PC-3 (cell line): ENCODE data around the gene CFLAR. TPM values are rescaled to one million over a fixed set of nuclear protein-coding genes. Genes with fewer than 3 reads are reported as not detected.

Experiments
- ATAC-seq: fragments of 200-7000 bp; cut with Tn5 transposase; 2 replicates; pipeline ENCODE4 v1.9.1; 2020; ENCODE audit warnings: mild to moderate bottlenecking, moderate library complexity
- BruUV-seq: library from RNA; stranded (reverse); fragments of 400-500 nt; replicated peaks from 2 replicates; lab custom pipeline; 2021; lab: Mats Ljungman, UMichigan
- CTCF ChIA-PET: fragments of 300-600 bp; sonication (Branson Sonifier 250); formaldehyde crosslinking; loops from one replicate; lab custom pipeline; 2022; ENCODE audit warnings: antibody characterized with exemption; lab: Charles Lee
- POLR2A ChIA-PET: fragments of 300-600 bp; sonication (Branson Sonifier 250); formaldehyde crosslinking; loops from one replicate; lab custom pipeline; 2022; ENCODE audit warnings: antibody characterized with exemption; ENCODE audit not compliant: unreplicated experiment; lab: Charles Lee
- DNase-seq: peaks from one replicate; pipeline ENCODE4 v3.0.0-alpha.2; 2015
- H2AFZ ChIP-seq: fragments of 300-600 bp; sonication (generic); 2 replicates; pipeline ENCODE4 v1.6.0; 2016; ENCODE audit warnings: antibody characterized with exemption, low read length
- H3F3A ChIP-seq: fragments of 300-600 bp; sonication (generic); one replicate; pipeline ENCODE4 v1.6.0; 2017; ENCODE audit warnings: antibody characterized with exemption, low read length, control low read depth, mild to moderate bottlenecking; ENCODE audit not compliant: unreplicated experiment
- H3K27ac ChIP-seq: fragments of 300-600 bp; sonication (generic); 2 replicates; pipeline ENCODE4 v1.5.1; 2016; ENCODE audit warnings: mild to moderate bottlenecking, low read length
- H3K27me3 ChIP-seq: fragments of 300-600 bp; sonication (generic); 2 replicates; pipeline ENCODE4 v1.6.1; 2016; ENCODE audit warnings: low read length, mixed read lengths
- H3K36me3 ChIP-seq: fragments of 300-600 bp; sonication (generic); 2 replicates; pipeline ENCODE4 v1.6.1; 2016; ENCODE audit warnings: low read depth, mixed run types, low read length, mixed read lengths
- H3K4me1 ChIP-seq: fragments of 300-600 bp; sonication (generic); 2 replicates; pipeline ENCODE4 v1.5.1; 2016; ENCODE audit warnings: low read length; ENCODE audit not compliant: insufficient read depth
- H3K4me2 ChIP-seq: fragments of 300-600 bp; sonication (generic); 2 replicates; pipeline ENCODE4 v1.6.0; 2016; ENCODE audit warnings: low read length
- H3K4me3 ChIP-seq: fragments of 300-600 bp; sonication (generic); 2 replicates; pipeline ENCODE4 v1.5.1; 2016; ENCODE audit warnings: mild to moderate bottlenecking, low read length, mixed read lengths
- H3K79me2 ChIP-seq: fragments of 300-600 bp; sonication (generic); 2 replicates; pipeline ENCODE4 v1.6.1; 2017; ENCODE audit warnings: low read length, mixed read lengths
- H3K9ac ChIP-seq: fragments of 300-600 bp; sonication (generic); 2 replicates; pipeline ENCODE4 v1.6.0; 2016; ENCODE audit warnings: mild to moderate bottlenecking, low read length
- H3K9me2 ChIP-seq: fragments of 300-600 bp; sonication (generic); replicated peaks from 2 replicates; pipeline ENCODE4 v1.6.1; 2016; ENCODE audit warnings: mixed run types, low read length, mixed read lengths
- H3K9me3 ChIP-seq: fragments of 300-600 bp; sonication (generic); 2 replicates; pipeline ENCODE4 v1.6.1; 2016; ENCODE audit warnings: low read length, mixed read lengths
- H4K20me1 ChIP-seq: fragments of 300-600 bp; sonication (generic); 2 replicates; pipeline ENCODE4 v1.6.1; 2016; ENCODE audit warnings: low read length, mixed read lengths
- CTCF ChIP-seq: fragments of 300-600 bp; sonication (generic); conservative IDR thresholded peaks from 2 replicates; pipeline ENCODE4 v1.5.1; 2017; ENCODE audit warnings: antibody characterized with exemption, low read depth, mild to moderate bottlenecking, low read length
- EZH2 ChIP-seq: fragments of 300-600 bp; sonication (generic); IDR thresholded peaks from one replicate; pipeline ENCODE4 v1.6.1; 2017; ENCODE audit warnings: antibody characterized with exemption, mild to moderate bottlenecking, low read length; ENCODE audit not compliant: unreplicated experiment
- EZH2phosphoT487 ChIP-seq: fragments of 300-600 bp; sonication (generic); IDR thresholded peaks from 2 replicates; pipeline ENCODE4 v1.6.1; 2018; ENCODE audit warnings: mild to moderate bottlenecking, antibody characterized with exemption, low read length, borderline replicate concordance
- intact Hi-C: fragments of 100-400 bp; cut with micrococcal nuclease; formaldehyde crosslinking; loops from 2 replicates; pipeline ENCODE4 v1.9.0; 2023
- total RNA-seq: library from RNA; depleted of rRNA; stranded (reverse); fragments of >200 nt; gene quantifications from 2 replicates; pipeline ENCODE4 v1.2.3, GENCODE V29; 2014

The CFLAR gene
- total RNA-seq, 1 experiment from 2014 or later, result 33.5 TPM

DNA sequence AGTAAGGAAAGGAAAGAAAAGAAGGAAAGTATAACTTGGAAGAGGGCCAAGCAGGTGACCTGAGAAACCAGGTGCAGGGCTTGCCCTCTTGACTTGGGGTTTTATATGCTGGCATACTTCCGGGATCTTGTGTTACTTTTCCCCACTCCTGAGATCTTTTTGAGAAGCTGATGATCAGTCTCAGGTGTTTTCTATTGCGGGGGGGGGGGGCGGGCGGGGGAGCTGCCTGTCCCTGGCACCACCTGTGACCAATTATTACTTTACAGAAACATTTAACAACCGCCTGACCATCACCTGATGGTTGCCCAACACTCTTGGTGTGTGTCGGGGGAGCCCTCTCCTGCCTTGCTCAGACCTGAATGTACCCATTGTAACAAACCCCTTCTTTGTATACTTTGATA, 60.1 kb downstream of the CFLAR start:
- no TSS peak for BruUV-seq
- no peaks in the 10 kb centered on the region for H3K36me3 ChIP-seq
- ATAC-seq, result no peak
- no peak overlapping the region for H3K9ac ChIP-seq
- H3K27me3 ChIP-seq, result no peaks in the 10 kb centered on the region
- H3K9me3 ChIP-seq, result 0 out of 2 replicates have a peak, but pooled peaks cover 4% of the 10 kb centered on the region
- DNase-seq, result no peak
- H3K4me3 ChIP-seq, result no peak overlapping the region
- H3K79me2 ChIP-seq, result no peaks in the 10 kb centered on the region
- H3K9me2 ChIP-seq, result no peaks in the 10 kb centered on the region
- ChIA-PET CTCF (no interaction called here), POLR2A (no interaction called here)
- H3K4me2 ChIP-seq, result no peak overlapping the region
- H4K20me1 ChIP-seq, result no peaks in the 10 kb centered on the region
- TF ChIP-seq EZH2 (no peak), CTCF (no peak), EZH2phosphoT487 (no peak)
- H2AFZ ChIP-seq, result no peak overlapping the region
- H3K4me1 ChIP-seq, result no peaks in the 10 kb centered on the region
- intact Hi-C loops, result loop anchor here (2.0 to 5.0 kb wide), 2 partner anchors 59 to 105 kb away; partner anchors contain the start of genes CFLAR and HYCC2
- H3K27ac ChIP-seq, result no peak overlapping the region
- no peaks in the 10 kb centered on the region for H3F3A ChIP-seq

GRCh38 chr2:201180010-201180409, 64.0 kb downstream of the CFLAR start:
- DNase-seq, result no peak

DNA sequence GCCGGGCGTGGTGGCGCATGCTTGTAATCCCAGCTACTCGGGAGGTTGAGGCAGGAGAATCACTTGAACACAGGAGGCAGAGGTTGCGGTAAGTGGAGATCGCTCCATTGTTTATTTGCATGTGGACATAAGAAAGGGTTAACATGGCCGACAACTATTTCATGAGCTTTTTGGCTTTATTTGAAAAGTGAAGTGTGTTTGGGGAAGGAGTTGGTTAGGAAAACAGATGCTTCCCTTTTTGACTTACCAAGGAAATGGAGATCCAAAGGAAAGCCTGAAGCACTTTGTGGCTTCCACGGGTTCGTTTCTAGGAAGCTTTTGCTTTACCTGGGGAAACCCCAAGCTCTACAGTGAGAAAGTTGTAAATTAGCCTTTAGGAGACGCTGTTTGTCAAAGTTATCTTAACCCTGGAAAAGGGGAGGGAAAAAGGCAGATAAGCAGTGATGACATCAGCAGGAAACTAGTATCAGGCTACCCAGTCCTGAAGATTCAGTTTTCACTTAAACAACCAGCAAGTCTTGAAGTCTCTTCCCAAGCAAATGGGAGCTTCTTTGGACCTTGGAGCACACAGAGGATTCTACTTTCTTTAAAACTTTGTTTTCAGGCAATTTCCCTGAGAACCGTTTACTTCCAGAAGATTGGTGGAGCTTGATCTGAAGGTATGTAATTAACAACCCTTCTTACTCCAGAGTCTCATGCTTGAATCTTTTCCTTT, 66.8 kb downstream of the CFLAR start, which contains the start of gene CASP10:
Gene CASP10, plus strand, starts transcription at position 492 of the 715 bp plus-strand sequence. CDS start 2,637 bp downstream, outside the sequence.
- intact Hi-C loops, result loop anchor here (1.0 to 5.0 kb wide), 2 partner anchors 49 to 179 kb away; no protein-coding TSS in a partner anchor
- Histone ChIP-seq H3K79me2 (no peaks in the 10 kb centered on the region), H3K36me3 (no peaks in the 10 kb centered on the region), H3F3A (no peaks in the 10 kb centered on the region), H3K9me3 (0 out of 2 replicates have a peak, but pooled peaks cover 3% of the 10 kb centered on the region), H3K9ac (peak within 1 kb of the TSS; percentile 9), H3K27ac (no peak within 1 kb of the TSS), H4K20me1 (no peaks in the 10 kb centered on the region), H3K9me2 (no peaks in the 10 kb centered on the region), H2AFZ (peak within 1 kb of the TSS; percentile 68), H3K4me3 (peak within 1 kb of the TSS; percentile 54), H3K27me3 (no peaks in the 10 kb centered on the region), H3K4me1 (no peaks in the 10 kb centered on the region), H3K4me2 (peak within 1 kb of the TSS; percentile 64)
- CTCF ChIA-PET, result interaction anchor here (0.6 to 1.8 kb wide), 2 partner anchors 50 to 218 kb away, joined by 3 to 38 read pairs; no protein-coding TSS in a partner anchor
- BruUV-seq, result no TSS peak
- ATAC-seq (peak; percentile 81), DNase-seq (peak; percentile 64)
- TF ChIP-seq CTCF (peak; percentile 63), EZH2phosphoT487 (no peak)
- POLR2A ChIA-PET, result interaction anchor here (0.7 to 1.5 kb wide), 2 partner anchors 50 to 238 kb away, joined by 4 to 7 read pairs; no protein-coding TSS in a partner anchor

More at GRCh38 chr2:201180010-201180409, 64.0 kb downstream of the CFLAR start:
- Histone ChIP-seq H3K27ac (no peak overlapping the region), H3F3A (no peaks in the 10 kb centered on the region), H4K20me1 (no peaks in the 10 kb centered on the region), H3K9me2 (no peaks in the 10 kb centered on the region), H3K79me2 (no peaks in the 10 kb centered on the region), H3K9me3 (0 out of 2 replicates have a peak, but pooled peaks cover 4% of the 10 kb centered on the region), H3K9ac (no peak overlapping the region), H2AFZ (no peak overlapping the region), H3K4me3 (no peak overlapping the region), H3K4me1 (no peaks in the 10 kb centered on the region), H3K36me3 (no peaks in the 10 kb centered on the region), H3K27me3 (no peaks in the 10 kb centered on the region), H3K4me2 (no peak overlapping the region)
- TF ChIP-seq EZH2, result no peak
- BruUV-seq, result no TSS peak
- ChIA-PET POLR2A (no interaction called here), CTCF (no interaction called here)
- ATAC-seq, result no peak
- intact Hi-C loops, result loop anchor here (5.0 kb wide), 1 partner anchor 182 kb away; no protein-coding TSS in a partner anchor
